ENCODE results near the gene LRRC4C.
"Not testable (repeated sequence)": the region's sequence is repeated elsewhere in the genome, so short reads cannot be mapped to it uniquely, and the experiment has no call there.

The LRRC4C gene

GRCh38 chr11:41003339-41004282 is 455.8 kb downstream of the LRRC4C start:
- no peak for DNase-seq

GRCh38 chr11:40998920-40999319 is 460.5 kb downstream of the LRRC4C start:
- DNase-seq: no peak

- DNase-seq: no peak
Measured at GRCh38 chr11:40987776-40988435, 471.5 kb downstream of the LRRC4C start.

- DNase-seq: no peak
Measured at GRCh38 chr11:40986320-40986719, 473.1 kb downstream of the LRRC4C start.

DNA sequence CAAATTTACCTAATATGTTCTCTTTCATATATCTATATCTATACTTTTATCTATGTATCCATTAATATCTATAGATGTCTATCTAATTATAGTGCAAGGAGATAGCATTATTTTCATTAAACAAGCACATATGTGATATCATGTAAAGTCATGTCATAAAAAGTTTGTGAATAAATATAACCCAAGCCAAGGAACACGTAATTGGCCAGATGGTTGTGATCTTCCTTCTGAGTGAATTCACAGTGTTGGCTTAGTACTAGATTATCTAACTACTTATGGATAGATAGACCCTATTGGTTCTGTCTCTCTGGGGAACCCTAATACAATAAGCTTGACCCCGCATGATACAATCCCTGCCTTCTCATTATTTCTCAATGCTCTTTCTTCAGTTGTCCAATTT is 484.4 kb downstream of the LRRC4C start:
- no peak for DNase-seq

GRCh38 chr11:40974186-40974795 is 485.2 kb downstream of the LRRC4C start:
- DNase-seq: no peak

GRCh38 chr11:40958707-40959106 is 500.7 kb downstream of the LRRC4C start:
- DNase-seq: no peak

GRCh38 chr11:40952479-40952878 is 507.0 kb downstream of the LRRC4C start:
- no peak for DNase-seq

DNA sequence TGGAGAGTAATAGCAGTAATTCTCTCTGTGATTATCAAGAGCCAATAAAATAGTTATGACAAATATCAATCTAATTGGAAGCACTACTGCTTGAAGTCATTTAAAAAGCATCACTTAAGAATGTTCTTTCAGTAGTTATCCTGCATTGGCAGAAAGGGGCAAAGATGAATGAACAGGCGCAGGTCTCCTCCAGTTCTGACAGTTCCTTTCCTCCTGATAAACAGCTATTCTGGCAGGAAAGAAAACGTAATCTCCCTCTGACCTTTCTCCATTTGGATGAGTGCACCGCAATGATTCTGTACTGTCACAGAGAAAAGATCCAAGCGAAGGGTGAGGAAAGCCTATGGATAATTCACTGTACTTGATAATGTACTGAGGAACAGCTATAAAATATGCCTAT is 521.5 kb downstream of the LRRC4C start:
- DNase-seq: no peak

GRCh38 chr11:40924915-40925314 is 534.5 kb downstream of the LRRC4C start:
- DNase-seq: no peak

DNA sequence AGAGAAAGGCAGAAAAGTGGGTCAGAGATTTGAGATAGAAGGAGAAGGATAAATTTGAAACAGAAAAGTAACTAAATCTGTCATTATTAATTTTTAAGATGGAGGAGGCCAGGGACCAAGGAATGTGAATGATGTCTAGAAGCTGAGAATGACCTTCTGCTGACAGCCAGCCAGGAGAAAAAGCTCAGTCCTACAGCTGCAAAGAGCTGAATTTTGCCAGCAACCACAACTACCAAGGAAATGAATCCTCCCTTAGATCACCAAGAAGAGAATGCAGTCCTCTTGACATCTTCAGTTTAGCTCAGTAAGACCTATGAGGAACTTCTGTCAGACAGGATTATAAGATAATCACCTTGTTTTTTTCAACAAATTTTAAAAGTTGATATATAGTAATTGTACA is 538.2 kb downstream of the LRRC4C start:
- no peak for DNase-seq

DNA sequence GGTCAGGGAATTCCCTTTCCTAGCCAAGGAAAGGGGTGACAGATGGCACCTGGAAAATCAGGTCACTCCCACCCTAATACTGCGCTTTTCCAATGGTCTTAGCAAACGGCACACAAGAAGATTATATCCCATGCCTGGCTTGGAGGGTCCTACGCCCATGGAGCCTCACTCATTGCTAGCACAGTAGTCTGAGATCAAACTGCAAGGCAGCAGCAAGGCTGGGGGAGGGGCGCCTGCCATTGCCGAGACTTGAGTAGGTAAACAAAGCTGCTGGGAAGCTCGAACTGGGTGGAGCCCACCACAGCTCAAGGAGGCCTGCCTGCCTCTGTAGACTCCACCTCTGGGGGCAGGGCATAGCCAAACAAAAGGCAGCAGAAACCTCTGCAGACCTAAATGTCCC is 548.7 kb downstream of the LRRC4C start:
- DNase-seq: not testable (repeated sequence)

DNA sequence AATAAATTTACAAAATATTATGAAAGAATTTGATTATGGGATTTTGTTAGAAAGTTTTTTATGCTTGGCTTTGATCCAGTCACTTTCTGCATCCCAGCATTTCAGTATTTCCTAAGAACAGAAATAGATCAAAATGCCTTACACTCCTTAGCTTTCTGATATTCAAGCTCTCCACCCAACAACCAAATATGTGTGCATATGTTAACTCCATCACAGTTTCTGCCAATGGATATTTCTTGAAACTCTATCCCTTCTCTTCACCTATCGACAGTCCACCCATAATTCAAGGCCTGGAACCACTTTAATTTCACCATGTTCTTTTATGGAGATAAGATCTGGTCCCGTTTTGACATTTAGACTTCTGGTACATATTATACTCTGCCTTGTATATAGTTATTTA is 565.0 kb downstream of the LRRC4C start:
- DNase-seq: no peak

- DNase-seq: no peak
Measured at GRCh38 chr11:40885250-40885954, 574.0 kb downstream of the LRRC4C start.

DNA sequence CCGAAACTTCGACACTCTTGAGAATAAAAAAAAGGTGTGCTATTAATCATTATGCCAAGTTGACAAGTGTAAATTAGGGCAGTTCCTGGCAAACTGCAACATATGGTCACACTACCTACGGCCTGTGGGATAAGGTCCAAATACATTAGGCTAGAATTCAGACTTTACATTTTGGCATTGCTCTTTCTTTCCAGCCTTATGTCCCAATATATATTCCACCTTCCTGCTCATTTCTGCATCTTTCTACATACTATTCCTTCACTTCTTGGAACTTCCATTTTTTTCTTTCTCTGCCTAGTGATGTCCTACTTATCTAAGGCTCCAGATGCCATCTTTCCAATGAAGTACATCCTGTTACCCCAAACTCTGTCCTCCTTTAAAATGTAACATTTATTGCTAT is 577.2 kb downstream of the LRRC4C start:
- DNase-seq: no peak

DNA sequence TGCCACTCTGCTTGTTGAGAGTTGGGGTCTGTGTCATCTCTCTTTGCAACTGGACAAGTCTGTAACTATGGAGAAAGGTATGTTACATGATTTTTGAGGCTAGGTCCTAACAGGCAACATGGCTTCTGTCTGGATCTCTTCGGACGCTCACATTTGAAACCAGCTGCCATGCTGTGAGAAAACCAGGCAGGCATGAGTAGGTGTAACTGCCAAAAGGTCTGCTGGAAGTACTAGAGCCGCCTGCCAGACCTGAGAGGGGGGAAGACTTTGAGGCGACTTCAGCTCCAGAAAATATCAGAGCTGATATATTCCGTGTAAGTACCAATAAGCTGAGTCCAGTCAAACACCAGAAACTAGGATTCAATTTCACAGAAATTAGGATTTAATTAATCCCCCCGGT is 579.5 kb downstream of the LRRC4C start:
- no peak for DNase-seq

DNA sequence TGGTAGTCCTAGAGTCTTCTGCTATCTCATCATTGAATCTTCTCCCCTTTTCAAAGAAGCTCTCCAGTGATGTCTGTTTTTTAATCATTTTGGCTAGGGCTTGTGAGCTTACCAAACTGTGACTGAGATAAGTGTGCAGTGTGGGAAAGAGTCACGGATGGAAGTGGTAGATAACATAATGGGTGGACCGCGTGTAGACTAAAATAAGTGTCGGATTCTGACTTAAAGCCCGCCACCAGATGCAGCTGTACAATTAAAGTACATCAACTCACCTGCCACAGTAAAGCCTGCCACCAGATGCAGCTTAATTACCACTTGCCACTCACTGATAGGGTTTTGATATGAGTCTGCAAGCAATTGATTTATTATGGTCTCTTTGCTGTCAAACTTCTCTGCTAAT is 581.5 kb downstream of the LRRC4C start:
- DNase-seq: no peak

DNA sequence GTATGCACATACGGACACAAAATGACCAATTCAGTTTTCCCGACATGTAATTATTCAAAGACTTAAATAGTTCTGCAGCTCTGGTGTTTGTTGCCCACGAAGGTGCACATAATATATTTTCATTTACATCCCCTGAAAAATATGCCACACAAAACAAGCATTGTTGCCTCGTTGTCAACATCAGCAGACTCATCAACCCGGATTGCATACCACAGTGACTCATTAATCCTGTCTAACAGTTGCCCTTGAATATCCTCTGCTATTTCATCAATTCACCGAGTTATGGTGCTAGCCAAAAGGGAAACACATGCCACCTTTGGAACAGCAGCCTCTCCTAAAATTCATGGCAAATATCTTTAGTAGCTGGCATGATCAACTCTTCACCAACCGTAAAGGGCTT is 582.2 kb downstream of the LRRC4C start:
- no peak for DNase-seq

GRCh38 chr11:40867991-40868632 is 591.3 kb downstream of the LRRC4C start:
- DNase-seq: no peak

GRCh38 chr11:40857754-40858153 is 601.7 kb downstream of the LRRC4C start:
- DNase-seq: not testable (repeated sequence)

DNA sequence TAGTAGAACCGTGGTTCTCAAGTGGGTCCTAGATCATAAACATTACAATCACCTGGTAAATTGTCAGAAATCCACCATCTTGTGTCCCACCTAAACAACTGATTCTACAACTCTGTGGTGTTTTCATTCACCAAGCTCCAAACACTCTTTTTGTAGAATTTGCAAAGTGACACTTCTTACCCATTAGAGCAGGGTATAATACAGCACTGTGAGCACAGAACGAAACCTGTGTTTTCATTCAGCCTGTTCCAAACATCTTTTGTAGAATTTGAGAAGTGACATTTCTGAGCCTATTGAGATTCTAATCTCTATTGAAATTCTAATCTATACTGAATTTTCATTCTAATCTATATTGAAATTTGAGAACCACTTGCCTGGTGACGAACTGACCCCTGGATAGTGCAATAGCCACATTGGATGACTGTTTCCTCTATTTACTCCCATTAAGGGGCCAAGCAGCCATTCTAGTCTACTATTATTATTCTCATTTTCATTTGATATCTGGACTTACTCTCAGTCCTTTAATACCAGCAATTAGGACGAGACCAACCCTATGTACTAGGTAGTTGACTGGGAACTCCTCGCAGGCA is 616.6 kb downstream of the LRRC4C start:
- DNase-seq: no peak

DNA sequence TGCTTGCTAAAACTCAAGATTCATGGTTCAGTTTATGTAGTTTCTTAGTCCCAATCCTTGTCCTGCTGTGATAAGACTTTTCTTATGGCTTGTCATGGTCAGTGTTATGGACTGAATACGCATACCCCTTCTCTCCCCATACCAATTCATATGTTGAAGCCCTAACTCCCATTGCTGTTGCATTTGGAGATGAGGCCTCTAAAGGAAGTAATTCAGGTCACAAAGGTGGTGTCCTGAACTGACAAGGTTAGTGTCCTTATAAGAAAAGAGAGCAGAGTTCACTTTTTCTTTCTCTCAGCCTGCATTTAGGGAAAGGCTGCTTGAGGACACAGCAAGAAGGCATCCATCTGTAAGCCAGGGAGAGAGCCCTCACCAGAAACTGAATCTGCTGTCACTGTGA is 618.2 kb downstream of the LRRC4C start:
- DNase-seq: no peak
